GM18505 (cell line): ENCODE results near the gene EPN1.
"Not testable (repeated sequence)": the region's sequence is repeated elsewhere in the genome, so short reads cannot be mapped to it uniquely, and the experiment has no call there.

ENCODE experiments used
- ATAC-seq: cut with Tn5 transposase; IDR thresholded peaks from one replicate; pipeline ENCODE4 v1.9.1; 2021; ENCODE audit not compliant: unreplicated experiment
- POLR2A ChIP-seq: IDR thresholded peaks from 4 replicates; pipeline ENCODE4 v1.6.1; 2011; ENCODE audit warnings: borderline replicate concordance; ENCODE audit not compliant: insufficient read depth, insufficient read length; ENCODE audit errors: extremely low read depth

EPN1 gene

DNA sequence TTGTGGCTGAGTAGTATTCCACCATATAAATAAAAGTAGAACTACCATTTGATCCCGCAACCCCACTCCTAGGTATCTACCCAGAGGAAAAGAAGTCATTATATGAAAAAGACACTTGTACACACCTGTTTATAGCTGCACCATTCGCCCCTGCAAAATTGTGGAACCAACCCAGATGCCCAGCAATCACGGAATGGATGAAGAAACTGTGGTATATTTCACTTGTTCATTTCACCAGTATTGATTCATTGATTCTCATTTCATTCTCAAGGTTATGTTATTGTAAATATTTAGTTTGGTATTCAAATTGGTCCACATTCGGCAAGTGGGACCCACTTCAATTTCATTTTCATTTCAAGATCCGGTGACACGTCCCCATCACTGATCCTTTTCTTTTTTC is 75.7 kb downstream of the EPN1 start:
- no peak for TF ChIP-seq POLR2A
- ATAC-seq, result no peak

GRCh38 chr19:55753401-55753800 is 78.4 kb downstream of the EPN1 start:
- TF ChIP-seq POLR2A, result no peak
- ATAC-seq, result no peak

- ATAC-seq, result not testable (repeated sequence)
These were observed 81.8 kb downstream of the EPN1 start for GRCh38 chr19:55756808-55757207.

DNA sequence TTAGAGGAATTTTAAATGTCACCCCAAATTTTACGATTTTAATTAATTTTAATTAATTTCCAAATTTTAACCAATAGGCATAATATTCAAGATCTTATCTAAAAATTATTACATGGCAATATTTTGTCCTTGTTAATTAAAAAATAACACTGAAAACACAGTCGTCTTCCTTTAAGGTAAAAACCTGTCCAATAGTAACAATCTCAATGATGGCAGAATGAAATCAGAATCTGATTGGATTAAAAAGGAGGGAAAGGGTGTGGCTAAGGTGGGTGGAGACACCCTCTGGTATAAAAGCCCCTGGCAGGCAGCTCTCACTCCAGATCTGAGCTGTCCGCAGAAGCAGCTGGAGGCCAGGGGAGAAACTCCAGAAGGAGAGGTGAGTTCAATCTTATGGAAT is 83.8 kb downstream of the EPN1 start, which contains the start of gene RFPL4A:
Gene RFPL4A, plus strand, starts transcription at position 301 of the 400 bp plus-strand sequence. CDS start 2,704 bp downstream, outside the sequence.
- ATAC-seq, result not testable (repeated sequence)
